ENCODE data around the gene FER. TPM values are rescaled to one million over a fixed set of nuclear protein-coding genes. Genes with fewer than 3 reads are reported as not detected.

The FER gene
- total and polyA plus RNA-seq, 2 of the 8 experiments (the other 6 are each of a cell fraction or from before 2014, with no cell fraction given) = 1.3 to 15.8 TPM

- Histone ChIP-seq H3K9me3 (ENCODE audit: insufficient read depth in 2 of 2, low read depth in 1 of 2, low read length in 1 of 2) (no peaks in the 10 kb centered on the region), H4K91ac (replicated peaks; ENCODE audit: insufficient read length, low read length) (no peak overlapping the region), H3K56ac (replicated peaks; ENCODE audit: insufficient read length, low read depth, low read length) (no peak overlapping the region), H3K27me3 (replicated peaks in 1 of 4; ENCODE audit: control insufficient read depth in 3 of 4, extremely low read depth in 1 of 4, insufficient read depth in 3 of 4, low read length in 3 of 4) (no peaks in the 10 kb centered on the region), H2BK15ac (ENCODE audit: low read length) (no peak overlapping the region), H4K8ac (ENCODE audit: extremely low read depth, insufficient read depth, low read length) (no peak overlapping the region), H4K5ac (ENCODE audit: insufficient read length, low read depth, low read length) (no peak overlapping the region), H3K79me1 (ENCODE audit: low read depth, low read length) (no peaks in the 10 kb centered on the region), H3K4ac (replicated peaks; ENCODE audit: insufficient read length, low read depth, low read length) (no peak overlapping the region), H3K18ac (ENCODE audit: extremely low read depth, low read length) (no peak overlapping the region), H3K36me3 (ENCODE audit: control insufficient read depth in 2 of 4, insufficient read depth in 4 of 4, low read length in 3 of 4) (no peaks in the 10 kb centered on the region), H2BK120ac (replicated peaks; ENCODE audit: low read depth, low read length) (no peak overlapping the region), H3K23ac (ENCODE audit: insufficient read length) (no peak overlapping the region), H3K14ac (ENCODE audit: insufficient read length) (no peak overlapping the region), H3K4me3 (ENCODE audit: extremely low read depth in 1 of 4, insufficient read depth in 2 of 4, low read depth in 3 of 4, low read length in 4 of 4) (no peak overlapping the region), H2AK5ac (ENCODE audit: low read depth, low read length) (no peak overlapping the region), H3K4me2 (ENCODE audit: insufficient read depth in 1 of 2, low read depth in 2 of 2, low read length in 2 of 2) (no peak overlapping the region), H3K23me2 (ENCODE audit: low read depth, low read length) (no peaks in the 10 kb centered on the region), H3K4me1 (replicated peaks in 1 of 4; ENCODE audit: control insufficient read depth in 3 of 4, insufficient read depth in 4 of 4, low read length in 3 of 4) (no peaks in the 10 kb centered on the region), H2BK5ac (ENCODE audit: low read depth, low read length) (no peak overlapping the region), H3K79me2 (ENCODE audit: control insufficient read depth in 1 of 2, insufficient read depth in 2 of 2, low read length in 2 of 2) (no peaks in the 10 kb centered on the region), H2BK20ac (ENCODE audit: low read length) (no peak overlapping the region), H4K20me1 (replicated peaks in 1 of 2; ENCODE audit: control insufficient read depth in 1 of 2, insufficient read depth in 2 of 2, low read length in 2 of 2) (no peaks in the 10 kb centered on the region), H2AFZ (ENCODE audit: low read length) (no peak overlapping the region), H3K9ac (replicated peaks in 1 of 4; ENCODE audit: extremely low read depth in 1 of 4, low read depth in 3 of 4, low read length in 3 of 4) (no peak overlapping the region), H2BK12ac (ENCODE audit: low read depth, low read length) (no peak overlapping the region), H3K27ac (ENCODE audit: low read depth, low read length) (no peak overlapping the region)
- FAIRE-seq (no peak), DNase-seq (ENCODE audit: low read depth in 1 of 2, low spot score in 2 of 2) (no peak)
- ChIA-PET CTCF (ENCODE audit: partially characterized antibody) (no interaction called here), POLR2A (ENCODE audit: partially characterized antibody) (no interaction called here)
- 88% methylated on average over 1 of the region's 1 CpG; no CpG with 5 or more reads in 1 of the 2 experiments for WGBS, 2 experiments (ENCODE audit: extremely low coverage in 1 of 2, insufficient coverage in 1 of 2, insufficient read length in 1 of 2, insufficient replicate concordance in 2 of 2, low coverage in 1 of 2, low lambda C conversion rate in 2 of 2, missing lambda C conversion rate in 1 of 2)
- no peak for TF ChIP-seq GTF2F1 (IDR thresholded peaks at IDR 0.05; ENCODE audit: borderline replicate concordance, low read depth, low read length)
- TF ChIP-seq TEAD4 (IDR thresholded peaks at IDR 0.05; ENCODE audit: low read depth, low read length) = no peak
- no peak for TF ChIP-seq POLR2AphosphoS5 (IDR thresholded peaks at IDR 0.05; ENCODE audit: low read depth, low read length)
- no peak for TF ChIP-seq USF2 (IDR thresholded peaks at IDR 0.05; ENCODE audit: low read length)
- no peak for TF ChIP-seq RNF2 (IDR thresholded peaks at IDR 0.05; ENCODE audit: borderline replicate concordance, low read depth, low read length, missing control alignments, poor library complexity, severe bottlenecking)
- TF ChIP-seq, protein P1, sequence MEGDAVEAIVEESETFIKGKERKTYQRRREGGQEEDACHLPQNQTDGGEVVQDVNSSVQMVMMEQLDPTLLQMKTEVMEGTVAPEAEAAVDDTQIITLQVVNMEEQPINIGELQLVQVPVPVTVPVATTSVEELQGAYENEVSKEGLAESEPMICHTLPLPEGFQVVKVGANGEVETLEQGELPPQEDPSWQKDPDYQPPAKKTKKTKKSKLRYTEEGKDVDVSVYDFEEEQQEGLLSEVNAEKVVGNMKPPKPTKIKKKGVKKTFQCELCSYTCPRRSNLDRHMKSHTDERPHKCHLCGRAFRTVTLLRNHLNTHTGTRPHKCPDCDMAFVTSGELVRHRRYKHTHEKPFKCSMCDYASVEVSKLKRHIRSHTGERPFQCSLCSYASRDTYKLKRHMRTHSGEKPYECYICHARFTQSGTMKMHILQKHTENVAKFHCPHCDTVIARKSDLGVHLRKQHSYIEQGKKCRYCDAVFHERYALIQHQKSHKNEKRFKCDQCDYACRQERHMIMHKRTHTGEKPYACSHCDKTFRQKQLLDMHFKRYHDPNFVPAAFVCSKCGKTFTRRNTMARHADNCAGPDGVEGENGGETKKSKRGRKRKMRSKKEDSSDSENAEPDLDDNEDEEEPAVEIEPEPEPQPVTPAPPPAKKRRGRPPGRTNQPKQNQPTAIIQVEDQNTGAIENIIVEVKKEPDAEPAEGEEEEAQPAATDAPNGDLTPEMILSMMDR (IDR thresholded peaks at IDR 0.05; ENCODE audit: control extremely low read depth in 1 of 3, insufficient read depth in 1 of 3, low read depth in 1 of 3, low read length in 3 of 3) = no peak
- no peak for TF ChIP-seq SAP30 (IDR thresholded peaks at IDR 0.05; ENCODE audit: insufficient read depth, insufficient replicate concordance, low read length)
Observed at GRCh38 chr5:109083937-109084336, 336.2 kb downstream of the FER start.
